Measurements from ENCODE around the gene SGMS1.
A peak's percentile ranks its signal among the peaks of the same experiment; 100 is the strongest.
"Not testable (repeated sequence)": the region's sequence is repeated elsewhere in the genome, so short reads cannot be mapped to it uniquely, and the experiment has no call there.

SGMS1 gene

DNA sequence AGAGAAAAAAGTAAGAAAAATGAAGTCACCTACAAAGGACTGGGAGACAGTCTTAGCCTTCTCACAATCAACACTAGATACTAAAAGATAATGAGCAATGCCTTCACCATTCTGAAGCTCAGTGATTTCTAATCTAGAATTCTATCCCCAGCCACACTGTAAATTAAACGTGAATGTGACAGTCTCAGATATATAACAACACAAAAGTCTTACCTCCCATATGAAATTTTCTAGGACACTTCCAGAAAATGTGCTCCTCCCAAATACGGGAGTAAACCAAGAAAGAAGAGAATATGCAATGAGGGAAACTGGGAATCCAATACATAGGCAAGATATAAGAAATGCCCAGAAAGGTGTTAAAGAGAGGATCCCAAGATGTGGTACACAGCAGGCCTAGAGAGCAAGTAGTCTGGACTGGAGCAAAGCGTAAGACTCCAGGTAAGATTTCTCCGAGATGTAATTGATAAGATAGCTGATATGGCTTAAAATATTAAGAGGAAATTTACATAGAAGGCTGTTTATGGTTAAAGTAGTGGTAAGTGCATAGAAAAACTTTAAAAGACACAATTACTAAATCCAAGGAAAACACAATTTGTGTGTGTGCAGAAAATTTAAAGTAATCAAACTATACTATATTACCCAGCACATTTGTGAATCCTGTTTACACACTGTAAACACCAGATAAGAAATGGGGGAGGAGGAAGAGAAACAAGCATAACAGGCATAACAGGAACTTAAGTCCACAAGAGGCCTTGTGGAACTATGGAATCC is 44.1 kb downstream of the SGMS1 start:
- DNase-seq: no peak

DNA sequence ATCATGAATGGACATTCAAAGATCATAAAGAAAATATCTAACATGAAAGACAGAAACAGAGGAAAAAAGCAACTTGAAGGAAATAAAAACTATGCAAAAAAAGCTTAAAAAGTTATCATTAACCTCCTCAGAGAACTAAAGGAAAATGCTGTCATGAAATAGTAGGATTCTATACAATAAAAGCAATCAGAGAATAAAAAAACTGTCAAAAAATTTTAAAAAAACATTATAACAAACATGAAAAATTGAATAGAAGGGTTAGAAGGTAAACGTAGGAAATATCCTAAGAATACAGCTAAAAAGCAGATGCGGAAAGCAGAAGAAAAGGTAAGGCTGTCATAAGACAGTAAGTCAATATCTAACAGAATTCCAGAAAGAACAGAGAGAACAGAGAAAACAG is 44.8 kb downstream of the SGMS1 start:
- DNase-seq: no peak

GRCh38 chr10:50577681-50578350 is 45.9 kb downstream of the SGMS1 start:
- no peak for DNase-seq

- DNase-seq: no peak
Measured at GRCh38 chr10:50577010-50577409, 46.7 kb downstream of the SGMS1 start.

- DNase-seq: no peak
Measured at GRCh38 chr10:50576245-50576815, 47.4 kb downstream of the SGMS1 start.

DNA sequence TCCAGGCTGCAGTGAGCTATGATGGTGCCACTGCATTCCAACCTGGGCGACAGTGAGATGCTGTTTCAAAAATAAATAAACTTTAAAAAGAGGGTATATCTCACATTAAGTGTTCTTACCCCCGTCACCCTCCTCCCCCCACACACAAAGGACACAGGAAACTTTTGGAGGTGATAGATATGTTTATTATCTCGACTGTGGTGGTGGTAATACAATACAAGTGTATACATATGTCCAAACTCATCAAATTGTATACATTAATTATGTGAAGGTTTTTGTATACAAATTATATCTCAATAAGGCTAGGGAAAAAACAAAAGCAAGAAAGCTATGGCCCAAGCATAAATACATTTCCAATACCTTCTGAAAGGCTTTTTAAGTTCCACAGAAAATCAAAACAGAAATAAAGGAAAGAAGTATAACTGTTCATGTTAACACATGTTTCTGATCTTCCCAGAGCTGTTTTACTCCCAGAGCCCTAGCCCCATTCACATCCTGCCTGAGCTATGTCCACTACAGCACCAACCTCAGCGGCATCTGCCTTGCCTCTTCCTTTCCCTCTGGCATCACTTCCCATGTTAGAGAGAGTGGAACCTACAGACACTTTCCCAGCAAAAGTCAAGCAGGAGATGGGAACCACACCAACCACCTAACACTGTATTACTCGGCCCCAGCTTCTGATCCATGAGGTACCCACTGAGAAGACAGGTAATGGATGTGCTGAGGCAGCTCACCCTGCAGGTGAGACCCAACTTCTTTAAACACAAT is 48.1 kb downstream of the SGMS1 start:
- DNase-seq: no peak

GRCh38 chr10:50574931-50575330 is 48.8 kb downstream of the SGMS1 start:
- DNase-seq: no peak

DNA sequence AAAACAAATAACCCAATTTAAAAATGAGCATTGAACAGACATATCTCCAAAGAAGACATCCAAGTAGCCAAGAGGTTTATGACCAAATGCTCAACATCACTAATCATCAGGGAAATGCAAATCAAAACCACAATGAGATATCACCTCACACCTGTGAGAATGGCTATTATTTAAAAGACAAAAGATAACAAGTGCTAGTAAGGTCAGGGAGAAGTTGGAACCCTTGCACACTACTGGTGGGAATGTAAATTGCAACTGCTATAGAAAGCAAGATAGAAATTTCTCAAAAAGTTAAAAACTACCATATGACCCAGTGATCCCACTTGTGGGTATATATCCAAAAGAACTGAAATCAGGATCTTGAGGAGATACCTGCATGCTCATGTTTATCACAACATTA is 49.5 kb downstream of the SGMS1 start:
- DNase-seq: no peak

DNA sequence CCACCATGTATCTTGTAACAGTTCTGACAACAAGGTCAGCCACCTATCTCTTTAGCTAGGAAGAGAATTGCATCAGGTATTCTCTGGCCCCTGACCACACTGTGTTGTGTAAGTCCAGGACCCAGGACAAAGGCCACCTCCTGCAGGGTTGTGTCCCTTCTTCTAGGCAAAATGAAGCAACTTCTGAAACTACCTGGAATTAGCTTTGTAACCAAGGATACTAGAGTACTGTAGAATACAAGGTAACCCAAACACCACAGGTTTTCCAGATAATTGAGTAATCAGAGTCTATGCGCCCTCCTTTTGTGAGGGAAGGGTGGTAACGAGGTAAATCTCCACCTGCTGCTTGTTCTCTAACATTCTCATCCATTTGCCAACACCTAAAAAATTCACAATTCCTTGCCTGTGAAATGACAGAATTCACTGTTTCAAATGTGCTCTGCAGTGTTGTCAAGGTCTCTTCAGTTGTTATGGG is 51.7 kb downstream of the SGMS1 start:
- DNase-seq: no peak

- not testable (repeated sequence) for DNase-seq
Measured at GRCh38 chr10:50568750-50569149, 55.0 kb downstream of the SGMS1 start.

GRCh38 chr10:50567384-50567783 is 56.4 kb downstream of the SGMS1 start:
- DNase-seq: peak; percentile 36

DNA sequence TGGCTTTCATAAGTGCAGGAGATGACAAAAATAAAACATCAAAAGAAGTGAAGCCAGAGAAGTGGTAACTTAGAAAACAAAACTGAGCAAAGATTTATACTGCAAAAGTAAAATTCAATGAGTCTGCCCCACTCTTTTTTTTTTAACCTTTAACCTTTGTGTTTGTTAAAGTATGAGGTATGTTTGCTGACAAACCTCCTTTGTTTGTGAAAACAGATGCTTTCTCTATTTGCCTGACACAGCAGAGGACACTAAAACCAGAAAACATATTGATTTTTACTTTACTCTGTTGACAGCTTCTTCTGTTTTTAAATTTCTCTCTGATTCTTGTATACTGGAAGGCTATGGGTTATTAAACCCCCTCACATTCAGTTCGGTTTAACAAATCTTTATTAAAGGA is 57.6 kb downstream of the SGMS1 start:
- DNase-seq: no peak

- DNase-seq: no peak
Measured at GRCh38 chr10:50565301-50566083, 58.3 kb downstream of the SGMS1 start.

- DNase-seq: no peak
Measured at GRCh38 chr10:50563906-50564305, 59.9 kb downstream of the SGMS1 start.

- DNase-seq: peak; percentile 1
Measured at GRCh38 chr10:50561816-50562215, 61.9 kb downstream of the SGMS1 start.

- no peak for DNase-seq
Measured at GRCh38 chr10:50561266-50561665, 62.5 kb downstream of the SGMS1 start.

DNA sequence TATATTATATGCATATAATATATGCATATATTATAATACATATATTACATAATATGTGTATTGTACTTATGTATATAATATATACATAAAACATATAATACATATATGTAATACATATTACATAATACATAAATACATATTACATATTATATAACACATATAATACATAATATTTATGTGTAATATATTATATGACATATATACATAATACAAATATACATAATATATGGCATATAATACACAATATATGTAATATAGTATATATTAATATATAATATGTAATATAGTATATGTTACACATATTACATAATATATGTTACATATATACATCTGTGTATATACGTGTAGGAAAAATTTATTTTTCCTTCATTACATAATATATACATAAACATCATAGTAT is 63.4 kb downstream of the SGMS1 start:
- no peak for DNase-seq

DNA sequence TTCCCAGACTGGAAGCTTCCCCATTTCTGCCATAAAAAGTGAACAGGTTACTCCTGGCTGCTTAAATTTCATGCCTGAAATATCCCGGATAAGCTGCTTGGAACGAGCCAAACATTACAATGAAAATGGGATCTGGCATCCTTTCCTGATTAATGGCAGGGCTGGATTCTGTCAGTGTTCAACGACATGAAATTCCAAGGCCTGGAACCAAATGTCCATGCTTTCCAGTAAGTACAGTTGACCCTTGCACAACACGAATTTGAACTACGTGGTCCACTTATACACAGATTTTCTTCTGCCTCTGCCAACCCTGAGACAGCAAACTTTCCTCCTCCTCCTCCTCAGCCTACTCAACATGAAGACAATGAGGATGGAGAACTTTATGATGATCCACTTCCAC is 65.4 kb downstream of the SGMS1 start:
- no peak for DNase-seq

DNA sequence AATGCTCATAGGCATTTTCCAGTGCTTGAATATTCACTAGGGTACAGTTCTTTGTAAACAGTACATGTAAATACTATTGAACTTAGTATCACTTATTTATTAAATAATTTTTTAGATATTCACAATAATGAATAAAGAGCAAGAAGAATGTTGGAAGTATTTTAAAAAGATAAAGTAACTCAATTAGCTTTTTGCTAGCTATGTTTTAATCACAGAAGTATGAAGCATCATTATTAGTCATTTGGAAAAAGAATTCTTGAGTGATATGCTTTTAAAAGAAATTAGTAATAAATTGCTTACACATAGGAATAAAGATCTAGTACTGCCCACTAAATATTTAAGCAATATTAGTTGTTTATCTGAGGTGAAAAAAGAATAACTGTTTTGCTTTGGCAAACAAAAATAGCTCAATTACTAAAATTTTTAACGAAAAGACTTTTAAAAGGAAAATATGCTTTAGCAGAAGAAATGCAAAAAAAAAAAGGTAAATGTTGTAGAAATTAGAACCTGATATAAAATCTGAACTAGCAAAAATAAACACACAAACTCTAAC is 66.5 kb downstream of the SGMS1 start:
- no peak for DNase-seq

- no peak for DNase-seq
Measured at GRCh38 chr10:50556237-50557120, 67.3 kb downstream of the SGMS1 start.

- no peak for DNase-seq
Measured at GRCh38 chr10:50554995-50555568, 68.7 kb downstream of the SGMS1 start.
